Inflammatory macrophage treated with lipopolysaccharide for 4 hours (primary cell): Measurements from ENCODE around the gene OR4M2.
"Not testable (repeated sequence)": the region's sequence is repeated elsewhere in the genome, so short reads cannot be mapped to it uniquely, and the experiment has no call there.

Experiments
- DNase-seq: peaks from one replicate; pipeline ENCODE4 v3.0.0-alpha.2; 2020

Gene OR4M2, protein sequence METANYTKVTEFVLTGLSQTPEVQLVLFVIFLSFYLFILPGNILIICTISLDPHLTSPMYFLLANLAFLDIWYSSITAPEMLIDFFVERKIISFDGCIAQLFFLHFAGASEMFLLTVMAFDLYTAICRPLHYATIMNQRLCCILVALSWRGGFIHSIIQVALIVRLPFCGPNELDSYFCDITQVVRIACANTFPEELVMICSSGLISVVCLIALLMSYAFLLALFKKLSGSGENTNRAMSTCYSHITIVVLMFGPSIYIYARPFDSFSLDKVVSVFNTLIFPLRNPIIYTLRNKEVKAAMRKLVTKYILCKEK

DNA sequence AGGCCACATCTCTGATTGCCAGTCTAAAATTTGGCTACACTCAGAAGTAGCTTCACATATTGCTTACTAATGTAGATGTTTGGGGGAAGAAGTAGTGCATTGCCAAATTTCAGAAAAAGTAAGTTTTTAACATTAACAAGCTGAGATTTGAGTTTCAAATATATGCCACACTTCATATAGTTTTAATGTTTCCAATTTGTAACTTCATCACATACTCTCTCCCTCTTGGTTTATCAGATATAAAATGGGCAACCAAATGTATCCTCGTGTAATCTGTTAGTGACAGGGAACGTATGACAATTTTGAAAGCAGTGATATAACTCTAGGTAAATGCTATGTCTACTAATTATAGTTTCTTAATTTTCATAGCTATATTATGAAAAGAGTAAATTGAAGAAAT, at the start of gene OR4M2:
Gene OR4M2, plus strand, starts transcription at position 301 of the 400 bp plus-strand sequence. Its CDS starts 98 bp downstream, at position 399.
- DNase-seq, result not testable (repeated sequence)

DNA sequence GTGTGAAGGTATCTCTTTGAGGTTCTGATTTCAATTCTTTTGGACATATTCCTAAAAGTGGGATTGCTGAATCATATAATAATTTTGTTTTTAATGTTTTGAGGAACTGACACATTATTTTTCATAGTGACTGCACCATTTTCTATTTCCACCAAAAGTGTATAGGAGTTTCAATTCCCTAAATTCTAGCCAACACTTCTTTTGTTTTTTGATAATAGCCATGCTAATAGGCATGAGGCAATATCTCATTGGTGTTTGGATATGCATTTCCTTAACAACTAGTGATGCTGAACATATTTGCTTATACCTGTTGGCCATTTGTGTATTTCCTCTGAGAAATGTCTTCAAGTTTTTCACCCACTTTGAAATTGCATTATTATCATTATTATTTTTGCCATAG, 11.1 kb upstream of the OR4M2 start:
- not testable (repeated sequence) for DNase-seq

GRCh38 chr15:22081386-22081785, 1.1 kb downstream of the OR4M2 start:
- DNase-seq, result not testable (repeated sequence)

- DNase-seq, result not testable (repeated sequence)
These were observed 18.4 kb downstream of the OR4M2 start for GRCh38 chr15:22098616-22099253.

DNA sequence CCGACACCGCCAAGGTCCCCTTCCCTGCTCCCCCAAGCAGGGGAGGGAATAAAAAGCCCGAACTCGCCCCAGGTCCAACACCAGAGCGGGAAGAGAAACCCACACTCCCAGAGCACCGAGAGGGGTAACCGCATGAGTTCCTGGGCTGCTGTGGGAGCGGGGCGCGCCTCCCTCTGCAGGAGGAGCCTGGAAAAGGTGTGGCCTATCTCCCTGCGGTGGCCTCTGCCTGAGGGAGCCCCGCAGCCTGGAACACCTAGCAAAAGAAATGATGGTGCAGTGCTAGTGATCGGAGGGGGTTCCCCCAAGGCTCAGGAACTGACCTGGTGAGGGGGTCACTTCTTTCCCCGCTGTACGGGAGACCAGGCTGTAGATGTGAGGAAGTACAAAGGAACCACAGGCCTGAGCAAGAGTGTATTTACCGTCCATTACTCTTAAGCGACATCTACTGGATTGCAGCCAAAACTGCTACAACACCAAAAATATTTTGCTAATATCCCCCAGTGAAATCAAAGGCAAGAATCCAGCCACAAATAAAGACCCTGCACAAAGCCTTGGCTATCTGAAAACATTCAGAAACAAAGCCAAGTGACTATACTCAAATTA, 19.1 kb downstream of the OR4M2 start:
- not testable (repeated sequence) for DNase-seq

- not testable (repeated sequence) for DNase-seq
These were observed 41.7 kb downstream of the OR4M2 start for GRCh38 chr15:22122033-22122432.
